NCI-H1694 treated with DMSO at 0.1 percent for 48 hours (cell line): Measurements from ENCODE around the gene AQP5.
"Not testable (repeated sequence)": the region's sequence is repeated elsewhere in the genome, so short reads cannot be mapped to it uniquely, and the experiment has no call there.

Experiments
- DNase-seq: peaks from one replicate; lab custom pipeline; 2025; lab: John Stamatoyannopoulos, UW

Gene AQP5

DNA sequence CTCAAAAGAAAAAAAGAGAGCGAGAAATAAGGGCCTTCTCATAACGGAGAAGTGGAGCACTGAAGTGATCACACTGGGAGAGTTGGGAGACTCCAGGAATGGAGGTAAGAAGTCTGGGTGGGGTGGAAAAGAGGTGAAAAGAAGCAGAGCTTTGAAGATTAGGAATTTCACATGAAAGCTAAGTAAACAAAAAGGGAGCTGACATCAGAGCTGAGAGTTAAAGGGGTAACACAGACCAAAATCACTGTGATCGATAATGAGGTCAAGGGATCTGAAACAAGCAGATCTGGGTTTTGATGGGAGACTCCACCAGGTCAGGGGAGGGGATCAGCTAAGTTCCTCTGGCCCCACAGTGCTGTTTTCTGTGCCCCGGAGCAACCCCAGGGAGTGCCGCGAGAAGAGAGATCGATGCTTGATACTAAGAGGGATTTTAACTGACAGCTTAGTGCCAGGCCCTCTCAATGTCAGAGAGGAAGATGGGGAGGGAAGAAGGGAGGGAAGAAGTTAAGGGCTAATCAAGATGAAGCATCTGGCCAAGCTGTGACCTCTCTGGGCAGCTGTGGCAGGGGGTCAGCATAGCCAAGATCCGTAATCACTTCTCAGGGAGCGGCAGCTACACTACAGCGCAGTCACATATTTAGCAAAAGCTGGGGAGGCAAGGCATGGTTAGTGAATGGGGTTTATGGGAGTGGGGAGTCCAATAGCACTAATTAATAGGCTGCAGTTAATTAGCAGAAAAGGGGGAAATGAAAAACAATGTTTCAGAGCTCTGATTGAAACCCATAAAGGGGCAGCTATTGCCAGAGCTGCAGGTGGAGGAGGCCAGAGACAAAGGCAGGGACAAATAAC lies 19.1 kb downstream of the AQP5 start:
- DNase-seq, result no peak

DNA sequence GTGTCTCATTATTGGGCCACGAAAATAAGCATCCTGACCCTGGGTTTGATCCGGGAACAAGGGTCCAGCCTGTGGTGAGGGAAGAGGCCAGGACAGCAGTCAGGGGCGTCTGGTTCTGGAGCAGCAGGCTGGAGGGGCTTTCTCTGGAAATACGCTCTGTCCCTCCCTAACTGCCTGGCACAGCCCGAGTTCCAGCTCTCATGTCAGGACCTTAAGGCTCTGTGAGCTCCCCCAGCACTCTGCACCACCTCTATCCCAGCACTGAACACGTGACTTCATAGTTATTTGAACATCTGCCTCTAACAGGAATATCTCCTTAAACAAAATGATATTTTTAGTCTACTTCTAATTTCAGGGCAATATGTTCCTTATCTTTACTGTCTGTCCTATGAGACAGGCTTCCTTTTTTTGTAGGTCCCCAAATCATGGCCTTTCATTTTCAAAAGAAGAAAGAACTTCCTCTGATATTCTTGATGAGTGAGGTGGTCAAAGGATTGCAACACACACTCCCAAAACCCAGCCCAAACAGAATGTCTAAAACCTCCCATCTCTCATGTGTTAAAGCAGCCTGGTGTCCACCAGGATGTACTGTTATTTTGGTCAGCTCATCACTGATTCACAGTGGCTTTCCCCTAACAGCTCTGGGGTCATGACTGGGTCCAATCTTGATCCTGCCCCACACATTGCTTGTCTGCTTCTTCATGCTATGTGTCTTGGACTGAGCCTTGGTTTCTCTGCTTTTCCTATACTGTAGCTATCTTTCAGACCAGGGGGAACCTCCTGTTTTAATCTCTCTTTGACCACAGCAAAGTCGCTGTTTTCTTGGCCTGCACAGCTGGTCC lies 20.8 kb downstream of the AQP5 start:
- DNase-seq, result peak; percentile 10

DNA sequence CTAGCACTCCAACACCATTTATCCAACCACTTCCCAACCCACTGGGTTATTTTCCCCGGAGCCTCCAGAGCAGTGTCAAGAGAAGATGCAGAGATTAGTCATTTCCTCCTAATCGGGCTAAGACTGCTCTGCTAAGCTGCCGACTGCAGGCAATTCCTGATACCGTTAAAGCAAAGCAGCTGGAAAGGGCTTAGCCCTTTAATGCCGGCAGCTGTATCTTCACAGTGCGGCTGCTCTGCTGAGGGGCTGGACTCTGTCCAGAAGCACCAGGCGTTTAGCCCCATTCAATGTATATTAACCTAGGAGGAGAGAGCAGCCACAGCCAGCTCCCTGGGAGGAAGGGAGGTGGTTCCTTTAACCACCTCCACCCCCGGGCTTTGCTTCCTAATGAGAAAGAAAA lies 22.2 kb downstream of the AQP5 start:
- DNase-seq, result peak; percentile 55

DNA sequence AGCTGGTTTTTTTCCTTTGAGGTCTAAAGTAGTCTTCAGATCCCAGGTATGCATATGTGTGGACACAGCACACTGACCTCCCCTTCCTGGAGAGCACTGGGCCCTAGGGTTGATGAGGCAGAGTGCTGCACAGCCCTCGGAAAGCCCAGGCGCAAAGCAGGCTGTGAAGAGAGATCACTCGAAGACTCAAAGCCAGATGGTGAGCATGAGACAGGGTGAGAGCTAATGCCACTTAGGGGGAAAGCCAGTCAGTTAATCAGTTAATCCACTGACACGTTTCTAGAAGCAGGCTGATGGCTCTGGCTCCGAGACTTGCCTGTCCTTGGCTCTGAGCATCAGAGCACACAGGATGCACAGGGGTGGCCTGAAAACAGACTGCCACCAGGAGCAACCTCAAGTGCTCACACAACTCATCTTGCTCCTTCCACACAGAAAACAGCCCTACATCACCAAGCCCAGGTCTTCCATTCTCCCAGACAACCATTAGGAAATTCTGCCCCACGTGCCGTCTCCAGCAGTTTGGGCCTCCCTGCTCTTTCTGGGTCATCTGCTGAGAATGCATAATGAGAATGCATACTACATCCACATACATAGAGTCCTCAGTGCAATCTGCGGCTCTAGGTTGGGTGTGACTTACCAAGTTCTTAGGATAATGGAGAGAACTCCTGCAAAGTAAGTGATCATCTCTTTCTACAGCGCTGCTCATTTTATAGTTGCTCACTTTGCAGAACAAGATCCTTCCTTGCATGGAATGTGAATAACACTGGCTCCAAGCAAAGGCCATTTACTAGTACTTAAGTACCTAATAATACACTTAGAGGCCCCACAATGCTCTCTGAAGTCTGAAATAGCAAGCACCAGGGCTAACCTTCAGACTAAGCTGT lies 23.0 kb downstream of the AQP5 start:
- DNase-seq, result peak; percentile 50

DNA sequence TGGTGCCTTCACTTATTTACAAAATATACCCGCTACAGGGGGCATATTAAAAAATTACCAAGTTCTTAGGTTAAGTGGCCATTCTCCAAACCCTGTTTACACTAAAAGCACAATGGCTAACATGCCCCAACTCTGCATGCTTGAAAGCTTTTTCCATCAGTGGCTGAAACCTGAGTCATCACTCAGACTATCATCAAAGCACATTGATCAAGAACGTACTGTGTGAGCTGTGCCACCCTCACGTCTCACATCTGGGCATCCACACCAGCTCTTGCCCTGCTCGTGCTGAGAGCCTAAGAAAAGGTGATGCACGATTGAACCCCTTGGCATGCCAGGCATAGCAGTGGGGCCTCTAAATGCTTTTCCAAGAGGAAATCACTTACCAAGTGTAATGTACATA lies 24.3 kb downstream of the AQP5 start:
- no peak for DNase-seq

DNA sequence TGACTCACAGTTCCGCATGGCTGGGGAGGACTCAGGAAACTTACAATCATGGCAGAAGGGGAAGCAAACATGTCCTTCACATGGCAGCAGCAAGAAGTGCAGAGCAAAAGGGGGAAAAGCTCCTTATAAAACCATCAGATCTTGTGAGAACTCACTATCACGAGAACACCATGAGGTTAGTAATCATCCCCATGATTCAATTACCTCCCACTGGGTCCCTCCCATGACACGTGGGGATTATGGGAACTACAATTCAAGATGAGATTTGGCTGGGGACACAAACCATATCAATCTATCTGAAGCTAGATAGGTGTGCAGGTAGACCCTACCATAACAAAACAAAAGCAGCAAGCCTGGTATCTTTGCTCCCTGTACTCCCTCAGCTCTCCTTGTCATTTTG lies 24.8 kb downstream of the AQP5 start:
- not testable (repeated sequence) for DNase-seq

DNA sequence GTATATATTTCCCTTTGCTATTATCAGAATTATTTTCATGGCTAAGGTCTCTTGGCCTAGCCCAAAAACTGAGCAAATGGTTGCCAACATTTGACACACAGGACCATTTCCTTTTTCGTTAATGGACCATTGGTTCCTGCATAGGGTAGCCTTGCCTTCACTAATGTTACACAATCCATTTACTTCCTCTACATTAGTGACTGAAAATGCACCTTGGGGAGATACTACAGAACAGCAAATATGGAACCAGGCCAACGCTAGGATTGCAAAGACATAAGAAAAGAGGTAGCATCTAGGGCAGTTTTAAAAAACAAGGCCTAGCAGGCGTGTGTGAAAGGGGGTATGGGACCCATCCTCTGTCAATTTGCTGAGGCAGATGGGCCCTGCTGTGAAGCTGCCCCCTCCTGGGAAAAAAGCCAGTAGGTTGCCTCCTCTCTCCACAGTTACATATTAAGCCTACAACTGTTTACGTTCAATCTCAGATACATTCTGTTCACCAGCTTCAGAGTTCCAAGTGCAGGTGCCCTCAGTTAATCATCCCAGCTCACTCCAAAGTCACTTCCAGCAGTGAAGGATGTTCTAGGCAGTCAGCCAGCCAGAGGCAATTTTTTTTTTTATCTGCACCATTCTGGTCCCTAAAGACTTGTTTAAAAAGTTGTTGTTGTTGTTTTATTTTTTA lies 26.1 kb downstream of the AQP5 start:
- peak; percentile 96 for DNase-seq

DNA sequence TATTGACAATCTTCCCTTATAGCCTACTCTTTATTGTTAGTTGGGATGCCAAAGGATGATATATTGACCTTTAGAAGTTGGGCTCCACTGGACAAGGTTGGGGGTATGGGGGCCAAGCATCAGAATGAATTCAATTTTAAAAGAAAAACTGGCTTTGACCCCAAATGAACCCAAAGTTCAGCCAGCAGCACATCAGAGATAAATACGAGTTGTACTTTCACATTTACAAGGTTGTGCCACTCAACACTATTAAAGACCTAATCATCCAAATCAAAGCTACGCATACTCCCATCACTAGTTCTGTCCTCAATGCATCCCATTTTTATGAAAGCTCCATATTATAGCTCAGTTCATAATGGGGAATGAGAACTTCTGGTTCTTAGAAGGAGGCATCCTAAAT lies 27.7 kb downstream of the AQP5 start:
- DNase-seq, result not testable (repeated sequence)

DNA sequence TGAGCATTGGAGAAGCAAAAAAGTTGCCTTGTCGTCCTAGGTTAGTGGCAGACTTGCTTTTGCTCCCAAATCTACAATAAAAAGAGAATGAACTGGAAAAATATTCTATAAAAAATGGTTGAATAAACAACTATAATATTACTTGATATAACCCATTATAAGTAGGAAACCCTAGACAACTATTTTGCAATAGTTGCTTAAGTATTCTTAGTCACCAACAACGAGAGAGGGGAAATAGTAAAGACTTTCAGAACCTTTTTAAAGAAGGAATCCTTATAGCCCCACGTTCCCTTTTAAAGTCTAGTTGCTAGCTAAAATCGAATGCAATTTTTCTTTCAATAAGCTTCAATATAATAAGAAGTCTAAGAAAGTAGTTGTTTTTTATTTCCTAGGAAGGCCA lies 28.6 kb downstream of the AQP5 start:
- DNase-seq, result no peak

DNA sequence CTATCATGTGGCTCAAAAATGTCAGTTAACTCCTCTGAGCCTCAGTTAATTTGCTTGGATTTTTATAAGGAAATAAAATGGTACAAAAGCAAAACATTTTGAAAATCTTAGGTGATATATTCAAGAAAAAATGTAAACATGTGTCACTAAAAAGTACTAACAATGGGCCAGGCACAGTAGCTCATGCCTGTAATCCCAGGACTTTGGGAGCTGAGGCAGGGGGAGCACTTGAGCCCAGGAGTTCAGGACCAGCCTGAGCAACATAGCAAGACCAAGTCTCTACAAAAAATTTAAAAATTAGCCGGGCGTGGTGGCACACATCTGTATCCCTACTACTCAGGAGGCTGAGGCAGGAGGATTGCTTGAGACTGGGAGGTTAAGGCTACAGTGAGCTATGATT lies 36.8 kb downstream of the AQP5 start:
- DNase-seq, result no peak

DNA sequence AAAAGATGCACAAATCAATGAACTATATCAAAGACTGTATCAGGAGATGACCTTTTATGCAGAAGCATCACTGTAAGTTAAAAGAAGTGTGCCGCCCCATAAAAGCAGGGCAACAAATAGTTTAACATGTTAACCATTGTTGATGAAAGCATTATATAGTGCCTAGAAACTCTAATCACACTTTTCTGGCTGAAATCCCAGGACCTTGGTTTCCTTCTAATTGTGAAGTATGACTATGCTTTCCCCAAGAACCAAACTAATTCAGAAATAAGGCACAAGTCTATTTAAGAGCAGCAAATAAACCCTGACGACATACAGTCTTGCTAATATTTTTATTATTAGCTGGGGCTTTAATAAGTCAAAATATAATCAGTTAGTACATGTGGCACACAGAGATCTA lies 41.9 kb downstream of the AQP5 start:
- no peak for DNase-seq

DNA sequence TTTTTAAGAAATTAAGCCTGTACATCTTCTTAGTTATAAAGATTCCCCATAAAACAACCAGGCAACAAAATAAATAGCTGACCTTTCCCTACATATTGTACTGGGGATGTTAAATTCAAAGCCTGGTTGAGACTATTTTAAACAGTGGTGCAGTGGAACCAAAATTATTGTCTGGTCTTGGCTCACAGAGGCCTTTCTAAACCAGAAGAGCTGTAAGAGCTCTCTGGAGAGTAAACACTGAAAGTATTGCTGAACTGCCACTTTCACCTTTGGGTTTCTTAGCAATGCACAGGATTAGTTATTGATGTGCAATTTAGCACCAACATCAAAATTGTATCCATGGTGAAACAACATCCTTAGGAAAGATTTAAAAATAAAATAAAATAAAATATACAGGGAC lies 43.0 kb downstream of the AQP5 start:
- DNase-seq, result no peak

DNA sequence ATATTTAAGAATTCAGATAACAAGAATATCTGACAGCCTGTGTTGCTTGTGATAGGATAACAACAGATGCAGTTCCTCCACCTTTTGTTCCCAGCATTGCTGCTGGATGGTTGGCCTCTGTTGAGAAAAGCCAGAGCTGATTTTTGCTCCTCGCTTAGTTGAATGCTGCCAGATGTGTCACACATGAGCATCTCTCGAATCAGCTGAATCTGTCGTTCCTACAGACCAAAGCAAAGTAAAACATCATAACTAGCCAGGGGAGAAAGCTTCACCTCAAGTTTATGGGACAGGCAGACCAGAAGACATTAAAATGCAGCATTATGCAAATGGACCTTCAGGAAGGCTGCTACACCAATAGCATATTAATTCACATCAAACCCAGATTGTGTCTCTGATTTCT lies 43.5 kb downstream of the AQP5 start:
- no peak for DNase-seq

DNA sequence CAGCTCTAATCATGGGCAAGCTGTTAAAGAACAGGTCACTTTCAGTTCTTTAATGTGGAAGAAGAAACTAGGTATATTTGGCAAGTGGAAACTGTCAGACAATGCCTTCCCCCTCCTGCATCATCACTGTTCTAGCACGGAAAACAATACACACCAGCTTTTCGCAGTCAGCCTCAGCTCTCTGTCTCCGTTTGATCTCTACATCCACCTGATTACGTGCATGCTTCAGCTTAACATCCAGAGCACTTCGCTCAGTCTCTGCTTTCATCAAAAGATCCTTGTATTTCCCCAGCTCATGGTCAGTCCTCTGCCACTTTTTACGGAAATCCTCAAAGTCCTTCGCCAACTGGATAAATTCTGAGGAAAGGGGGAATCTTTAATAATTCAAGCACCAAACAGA lies 44.6 kb downstream of the AQP5 start:
- DNase-seq, result no peak

DNA sequence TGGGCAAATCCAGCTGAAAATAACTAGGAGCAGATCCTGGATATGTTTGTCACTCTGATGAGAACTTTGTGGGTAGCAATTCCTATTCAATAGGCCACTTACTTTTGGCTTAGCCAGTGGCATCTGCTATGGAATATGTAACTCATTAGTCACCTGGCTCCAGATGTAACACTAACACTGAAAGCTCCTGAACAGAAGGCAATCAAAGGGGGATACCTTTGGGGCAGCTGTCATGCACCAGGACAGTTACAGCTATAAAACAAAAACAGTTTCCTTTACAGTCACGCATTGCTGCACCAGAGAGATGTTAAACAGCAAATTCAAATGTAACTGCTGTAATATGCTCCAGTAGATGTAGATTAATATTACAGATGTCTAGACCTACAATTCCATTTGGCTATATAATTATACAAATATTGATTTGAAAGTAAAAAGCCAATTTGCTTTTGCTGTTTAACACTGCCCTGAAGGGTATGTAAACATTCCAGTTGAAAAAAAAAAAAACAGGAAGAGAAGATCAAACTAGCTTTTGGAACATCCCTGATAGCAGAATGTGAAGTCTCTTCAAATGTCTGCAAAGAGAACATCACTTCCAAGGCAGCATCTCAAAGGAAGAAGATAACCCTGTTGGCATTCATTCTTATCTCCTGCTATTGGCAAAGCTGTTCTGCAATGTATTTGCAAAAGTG lies 45.2 kb downstream of the AQP5 start:
- peak; percentile 69 for DNase-seq

DNA sequence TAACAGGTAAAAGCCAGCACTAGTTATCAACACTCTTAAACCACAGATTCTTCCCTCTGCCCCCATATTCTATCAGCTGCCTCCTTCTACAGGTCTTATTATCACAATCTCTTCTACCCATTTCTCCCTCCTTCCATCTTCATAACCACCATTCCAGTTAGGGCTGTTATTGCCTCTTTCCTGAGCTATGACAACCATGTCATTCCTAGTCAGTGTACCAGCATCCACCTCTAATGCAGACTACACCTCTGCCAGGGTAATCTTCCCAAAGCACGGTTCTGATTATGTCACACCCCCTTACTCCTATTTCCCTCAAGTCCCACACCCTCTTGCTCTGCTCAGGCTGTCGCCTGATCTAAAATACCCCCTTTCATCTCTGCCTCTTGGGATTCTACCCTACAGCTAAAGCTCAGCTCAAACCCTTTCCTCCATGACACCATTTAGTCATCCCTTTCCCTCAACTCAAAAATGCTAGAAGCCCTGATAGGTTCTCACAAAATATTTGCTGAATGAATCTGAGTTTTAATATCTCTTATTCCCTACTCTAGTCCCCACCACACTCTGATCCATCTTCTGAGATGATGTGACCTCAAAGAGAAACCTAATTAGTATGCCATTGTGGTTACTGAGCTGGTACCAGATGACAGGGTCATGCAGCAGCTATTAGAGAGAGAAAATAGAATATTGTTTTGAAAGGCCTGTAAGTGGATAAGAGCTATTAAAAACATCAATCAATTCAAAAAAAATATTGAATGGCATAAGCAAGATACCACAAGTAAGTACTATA lies 51.9 kb downstream of the AQP5 start:
- DNase-seq, result no peak

DNA sequence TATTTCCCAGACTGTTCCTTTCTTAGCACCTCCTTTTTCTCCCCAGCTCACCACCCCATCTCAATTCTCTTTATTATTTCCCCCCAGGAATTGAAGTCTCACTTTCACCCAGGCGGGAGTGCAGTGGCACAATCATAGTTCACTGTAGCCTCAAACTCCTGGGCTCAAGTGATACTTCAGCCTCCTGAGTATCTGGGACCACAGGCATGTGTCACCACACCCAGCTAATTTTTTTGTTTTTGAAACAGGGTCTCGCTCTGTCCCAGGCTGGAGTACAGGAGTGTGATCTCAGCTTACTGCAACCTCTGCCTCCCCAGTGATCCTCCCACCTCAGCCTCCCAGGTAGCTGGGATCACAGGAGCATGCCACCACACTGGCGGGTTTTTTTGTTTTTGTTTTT lies 52.7 kb downstream of the AQP5 start:
- DNase-seq, result no peak
